HepG2 (cell line): ENCODE results near the gene MFN2. TPM values are rescaled to one million over a fixed set of nuclear protein-coding genes. Genes with fewer than 3 reads are reported as not detected.

Experiments
- CSRNP2 ChIP-seq: sonication (generic); formaldehyde crosslinking; conservative IDR thresholded peaks from 2 replicates; pipeline ENCODE4 v1.8.0; 2022; ENCODE audit warnings: low read depth, missing genetic modification reagents
- DPF2 ChIP-seq: sonication (generic); formaldehyde crosslinking; IDR thresholded peaks from 2 replicates; pipeline ENCODE4 v1.4.0; 2020; ENCODE audit warnings: mild to moderate bottlenecking, low read depth, missing genetic modification reagents, borderline replicate concordance
- GATAD2A ChIP-seq: IDR thresholded peaks from 2 replicates; pipeline ENCODE4 v1.6.1; 2016
- HES4 ChIP-seq: sonication (generic); formaldehyde crosslinking; IDR thresholded peaks from 2 replicates; pipeline ENCODE4 v1.9.0; 2021; ENCODE audit warnings: mild to moderate bottlenecking, missing genetic modification reagents, borderline replicate concordance
- LRRFIP1 ChIP-seq: sonication (generic); formaldehyde crosslinking; conservative IDR thresholded peaks from 2 replicates; pipeline ENCODE4 v1.4.0; 2020; ENCODE audit warnings: missing genetic modification reagents
- MED1 ChIP-seq: sonication (generic); formaldehyde crosslinking; IDR thresholded peaks from 2 replicates; pipeline ENCODE4 v1.4.0; 2020; ENCODE audit warnings: missing genetic modification reagents
- MIER3 ChIP-seq: IDR thresholded peaks from 2 replicates; pipeline ENCODE4 v1.6.1; 2016; ENCODE audit warnings: missing compliant biosample characterization, borderline replicate concordance
- PRDM15 ChIP-seq: sonication (generic); formaldehyde crosslinking; IDR thresholded peaks from 2 replicates; pipeline ENCODE4 v1.4.0; 2020; ENCODE audit warnings: missing genetic modification reagents
- RXRB ChIP-seq: IDR thresholded peaks from 2 replicates; pipeline ENCODE4 v1.6.1; 2016; ENCODE audit warnings: borderline replicate concordance, missing genetic modification reagents, missing compliant biosample characterization
- SRF ChIP-seq: IDR thresholded peaks from 2 replicates; pipeline ENCODE4 v1.6.1; 2011; ENCODE audit warnings: mild to moderate bottlenecking, low read depth, low read length, moderate library complexity
- ZBTB33 ChIP-seq: sonication (generic); formaldehyde crosslinking; IDR thresholded peaks from 2 replicates; pipeline ENCODE4 v1.4.0; 2020; ENCODE audit warnings: missing genetic modification reagents
- ZBTB4 ChIP-seq: sonication (generic); formaldehyde crosslinking; IDR thresholded peaks from 2 replicates; pipeline ENCODE4 v1.4.0; 2020; ENCODE audit warnings: missing genetic modification reagents, mild to moderate bottlenecking, borderline replicate concordance
- ZNF205 ChIP-seq: IDR thresholded peaks from 2 replicates; pipeline ENCODE4 v1.6.1; 2018; ENCODE audit warnings: missing biosample characterization, missing genetic modification reagents
- ZNF24 ChIP-seq: fragments of 450-650 bp; IDR thresholded peaks from 2 replicates; pipeline ENCODE4 v1.6.1; 2017; ENCODE audit warnings: antibody characterized with exemption, mild to moderate bottlenecking
- ZNF580 ChIP-seq: IDR thresholded peaks from 2 replicates; pipeline ENCODE4 v1.6.1; 2016; ENCODE audit warnings: low read depth, borderline replicate concordance
- polyA plus RNA-seq, 8 experiments: library from polyadenylated mRNA; depleted of rRNA in 3 of 8; stranded (reverse) in 7 of 8; unstranded in 1 of 8; fragments of >200 nt; fragmentation: Illumina TruSeq in 4 of 8; extraction: Trizol in 4 of 8; gene quantifications; 2 replicates each; pipeline versions ENCODE4 v1.2.1 to v1.2.3, GENCODE V29; 2011 to 2016; ENCODE audit warnings: low read depth in 4 of 8, missing spikeins in 1 of 8, mixed read lengths in 1 of 8; ENCODE audit not compliant: insufficient read depth in 1 of 8
- total RNA-seq, 5 experiments: library from RNA; depleted of rRNA; stranded (reverse); fragments of >200 nt; fragmentation: Illumina TruSeq; extraction: Trizol; gene quantifications; 2 replicates each; pipeline ENCODE4 v1.2.3, GENCODE V29; 2016; ENCODE audit warnings: low read depth in 1 of 5

Gene MFN2
- total and polyA plus RNA-seq, 2 of the 13 experiments (the other 11 are each of a cell fraction or from before 2014, with no cell fraction given) = 38.7 to 60.9 TPM

GRCh38 chr1:11990303-11991032 lies 10.2 kb downstream of the MFN2 start (continued):
- TF ChIP-seq LRRFIP1 (CRISPR knock-in tag) = no peak
- TF ChIP-seq SRF = peak; percentile 96
- 0 out of 2 replicates have a peak, but pooled peaks have one; percentile 34 for TF ChIP-seq MIER3 (CRISPR knock-in tag)
- no peak for TF ChIP-seq ZNF580 (CRISPR knock-in tag)
- TF ChIP-seq RXRB (CRISPR knock-in tag) = peak; percentile 93
- peak; percentile 46; the same call in 1 of the 2 replicates for TF ChIP-seq GATAD2A (CRISPR knock-in tag)
- peak; percentile 99 for TF ChIP-seq ZBTB33 (CRISPR knock-in tag)
- TF ChIP-seq PRDM15 = no peak
- TF ChIP-seq HES4 (CRISPR knock-in tag) = no peak
- TF ChIP-seq ZNF24 = no peak
- TF ChIP-seq ZNF205 (CRISPR knock-in tag) = peak; percentile 86
- TF ChIP-seq MED1 (CRISPR knock-in tag) = peak; percentile 74
- TF ChIP-seq DPF2 (CRISPR knock-in tag) = no peak
- no peak for TF ChIP-seq CSRNP2
- TF ChIP-seq ZBTB4 (CRISPR knock-in tag) = peak; percentile 92; the same call in 1 of the 2 replicates
